Lower lobe of right lung (tissue), 2 donors: Measurements from ENCODE around the gene OR13C8. TPM values are rescaled to one million over a fixed set of nuclear protein-coding genes. Genes with fewer than 3 reads are reported as not detected.
"Not testable (repeated sequence)": the region's sequence is repeated elsewhere in the genome, so short reads cannot be mapped to it uniquely, and the experiment has no call there.

Experiments
- ATAC-seq, 2 donors: fragments of 200-7000 bp; cut with Tn5 transposase; one replicate each; pipeline ENCODE4 v1.9.1; 2020 to 2022; ENCODE audit warnings: mild to moderate bottlenecking in 2 of 2, moderate library complexity in 2 of 2
- DNase-seq: peaks from one replicate; pipeline ENCODE4 v3.0.0-alpha.2; 2020
- H3K27ac ChIP-seq: fragments of 200-600 bp; one replicate; pipeline ENCODE4 v1.8.0; 2022
- H3K27me3 ChIP-seq: fragments of 200-600 bp; one replicate; pipeline ENCODE4 v1.8.0; 2022; ENCODE audit warnings: low read depth
- H3K36me3 ChIP-seq: fragments of 200-600 bp; one replicate; pipeline ENCODE4 v1.8.0; 2022; ENCODE audit warnings: mild to moderate bottlenecking
- H3K4me1 ChIP-seq: fragments of 200-600 bp; one replicate; pipeline ENCODE4 v1.8.0; 2022
- H3K4me3 ChIP-seq: fragments of 200-600 bp; one replicate; pipeline ENCODE4 v1.8.0; 2022; ENCODE audit warnings: mild to moderate bottlenecking
- H3K9me3 ChIP-seq: fragments of 200-600 bp; one replicate; pipeline ENCODE4 v1.8.0; 2022
- CTCF ChIP-seq: fragments of 200-600 bp; IDR thresholded peaks from one replicate; pipeline ENCODE4 v1.8.0; 2022; ENCODE audit warnings: antibody characterized with exemption, mild to moderate bottlenecking
- intact Hi-C: fragments of 100-400 bp; cut with DNase I; formaldehyde crosslinking; loops from one replicate; pipeline ENCODE4 v1.11.0; 2022
- total RNA-seq: library from RNA; stranded (reverse); fragmentation: NEBNext Ultra II Directional; extraction: Animal tissue kit (Norgen Biotek cat#: 25700); gene quantifications from one replicate; pipeline ENCODE4 v1.2.1, GENCODE V29; 2021
- donor health status: DM: no; HTN: yes; CAD: no; lungs with severe emphysema.

Gene OR13C8
- total RNA-seq, 1 donor from 2014 or later: not detected

GRCh38 chr9:104575456-104575855, 6.5 kb downstream of the OR13C8 start:
- ATAC-seq: no peak
- no peak overlapping the region for H3K27ac ChIP-seq
- intact Hi-C loops: no loop called here
- no peaks in the 10 kb centered on the region for H3K36me3 ChIP-seq
- H3K4me3 ChIP-seq: no peak overlapping the region
- H3K9me3 ChIP-seq: no peaks in the 10 kb centered on the region
- H3K4me1 ChIP-seq: no peaks in the 10 kb centered on the region
- no peaks in the 10 kb centered on the region for H3K27me3 ChIP-seq
- TF ChIP-seq CTCF: no peak
- DNase-seq: no peak

GRCh38 chr9:104577263-104577662, 8.3 kb downstream of the OR13C8 start:
- Histone ChIP-seq H3K4me1 (no peaks in the 10 kb centered on the region), H3K4me3 (no peak overlapping the region), H3K27me3 (no peaks in the 10 kb centered on the region), H3K9me3 (no peaks in the 10 kb centered on the region), H3K36me3 (no peaks in the 10 kb centered on the region), H3K27ac (no peak overlapping the region)
- no peak for DNase-seq
- no peak for ATAC-seq
- intact Hi-C loops: no loop called here
- no peak for TF ChIP-seq CTCF

DNA sequence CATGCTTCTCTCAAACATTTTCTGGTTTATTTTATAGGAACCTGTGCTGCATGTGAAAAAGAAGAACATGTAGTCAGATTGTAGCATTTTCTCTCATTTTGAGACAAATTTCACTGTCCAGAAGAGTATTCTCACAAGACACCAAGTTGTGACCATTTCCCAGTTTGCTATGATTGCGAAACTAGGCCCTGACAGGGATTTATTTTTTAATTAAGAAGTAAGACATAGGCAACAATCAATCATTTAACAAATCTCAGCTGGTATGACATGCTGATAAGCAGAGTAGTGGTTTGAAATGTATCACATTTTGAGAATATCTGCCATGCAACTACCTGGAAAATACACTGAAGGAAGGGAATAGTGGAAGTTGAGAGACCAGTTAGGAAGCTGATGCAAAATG, 11.6 kb downstream of the OR13C8 start:
- intact Hi-C loops: no loop called here
- ATAC-seq (no peak), DNase-seq (no peak)

DNA sequence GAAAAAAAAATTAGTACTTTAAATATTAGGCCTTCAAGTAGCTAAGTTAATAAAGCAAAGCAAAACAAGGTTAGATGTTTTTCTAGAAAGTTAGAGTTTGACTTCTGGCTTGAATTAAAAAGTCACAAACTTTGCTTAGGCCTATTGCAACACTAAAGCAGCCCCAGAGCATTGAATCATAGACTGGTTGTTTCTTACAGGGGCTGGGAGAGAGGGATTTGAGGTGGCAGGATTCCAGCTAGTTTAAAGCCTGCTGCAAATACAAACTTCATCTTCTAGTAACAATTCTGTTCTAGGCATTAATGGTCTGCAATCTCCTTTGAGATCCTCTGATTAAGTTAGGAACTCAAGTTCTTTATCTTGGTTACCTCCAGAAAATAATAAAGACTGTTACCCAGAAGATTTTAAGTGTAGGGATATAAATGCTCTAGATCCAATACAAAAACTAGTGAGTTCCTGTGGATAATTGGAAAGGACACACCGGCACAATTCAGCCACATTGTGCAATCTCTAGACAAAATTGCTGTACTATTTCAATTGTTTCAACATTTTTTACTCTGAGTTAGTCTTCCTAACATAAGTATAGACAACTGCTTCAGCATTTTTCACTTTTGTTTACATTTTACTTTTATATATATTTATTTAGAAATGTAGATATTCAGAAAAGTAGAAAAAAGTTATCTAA, 17.7 kb downstream of the OR13C8 start:
- no peak for TF ChIP-seq CTCF

More for the DNA sequence above, 11.6 kb downstream of the OR13C8 start:
- no peak for TF ChIP-seq CTCF
- Histone ChIP-seq H3K36me3 (no peaks in the 10 kb centered on the region), H3K4me3 (no peak overlapping the region), H3K4me1 (no peaks in the 10 kb centered on the region), H3K27me3 (no peaks in the 10 kb centered on the region), H3K27ac (no peak overlapping the region), H3K9me3 (no peaks in the 10 kb centered on the region)

GRCh38 chr9:104589626-104590025, 20.7 kb downstream of the OR13C8 start:
- Histone ChIP-seq H3K4me1 (no peaks in the 10 kb centered on the region), H3K4me3 (no peak overlapping the region), H3K9me3 (no peaks in the 10 kb centered on the region), H3K27ac (no peak overlapping the region), H3K36me3 (no peaks in the 10 kb centered on the region), H3K27me3 (no peaks in the 10 kb centered on the region)
- intact Hi-C loops: no loop called here
- ATAC-seq (no peak), DNase-seq (no peak)
- no peak for TF ChIP-seq CTCF

More for the DNA sequence above, 17.7 kb downstream of the OR13C8 start:
- Histone ChIP-seq H3K27me3 (no peaks in the 10 kb centered on the region), H3K9me3 (no peaks in the 10 kb centered on the region), H3K4me3 (no peak overlapping the region), H3K27ac (no peak overlapping the region), H3K36me3 (no peaks in the 10 kb centered on the region), H3K4me1 (no peaks in the 10 kb centered on the region)
- DNase-seq (no peak), ATAC-seq (no peak)
- intact Hi-C loops: no loop called here

- H3K4me3 ChIP-seq, H3K27me3 ChIP-seq, intact Hi-C loops, H3K9me3 ChIP-seq, H3K4me1 ChIP-seq, DNase-seq, ATAC-seq, H3K36me3 ChIP-seq, H3K27ac ChIP-seq: not testable (repeated sequence)
Measured at GRCh38 chr9:104598749-104599148, 29.8 kb downstream of the OR13C8 start.

DNA sequence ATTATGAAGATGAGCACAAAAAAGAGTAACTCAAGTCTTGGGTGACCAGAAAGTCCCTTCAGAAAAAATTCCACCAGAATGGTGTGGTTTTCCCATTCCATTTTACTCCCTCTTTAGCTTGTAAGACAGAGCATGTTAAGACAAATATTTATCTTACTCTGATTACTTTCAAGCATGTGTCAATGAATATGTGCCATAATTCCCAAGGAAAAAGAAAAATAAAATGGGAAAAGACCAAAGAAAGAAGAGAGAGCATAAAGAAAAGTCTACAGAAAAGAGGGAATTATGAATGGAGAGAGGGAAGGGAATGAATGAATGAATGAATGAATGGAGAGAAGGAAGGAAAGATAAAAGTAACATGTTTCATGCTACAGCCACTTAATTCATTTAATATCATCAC, 30.3 kb downstream of the OR13C8 start, which contains the start of gene OR13C5:
Gene OR13C5, minus strand, starts transcription at position 101 of the 400 bp plus-strand sequence. Its CDS starts 0 bp downstream, at position 101.
- intact Hi-C loops, H3K27ac ChIP-seq, DNase-seq, H3K9me3 ChIP-seq, H3K4me3 ChIP-seq, H3K27me3 ChIP-seq, H3K4me1 ChIP-seq, ATAC-seq, H3K36me3 ChIP-seq: not testable (repeated sequence)
